Right cardiac atrium (tissue), 5 donors: Measurements from ENCODE around the gene ATP12A. TPM values are rescaled to one million over a fixed set of nuclear protein-coding genes. Genes with fewer than 3 reads are reported as not detected.
A peak's percentile ranks its signal among the peaks of the same experiment; 100 is the strongest.

ENCODE experiments used
- ATAC-seq, 2 donors: fragments of 200-7000 bp; cut with Tn5 transposase; one replicate each; pipeline versions ENCODE4 v1.8.0 to v1.9.1; 2020; ENCODE audit warnings: moderate library complexity in 2 of 2, mild to moderate bottlenecking in 1 of 2
- DNase-seq, 3 donors: peaks; one replicate each; pipeline ENCODE4 v3.0.0-alpha.2; 2020
- H3K27ac ChIP-seq: one replicate; pipeline ENCODE4 v1.5.1; 2013; ENCODE audit warnings: mild to moderate bottlenecking, low read length, control low read depth, moderate library complexity
- H3K27me3 ChIP-seq: one replicate; pipeline ENCODE4 v1.6.1; 2013; ENCODE audit not compliant: control insufficient read depth, insufficient read depth
- H3K4me1 ChIP-seq: one replicate; pipeline ENCODE4 v1.6.1; 2013; ENCODE audit warnings: low read length; ENCODE audit not compliant: control insufficient read depth, insufficient read depth
- H3K4me3 ChIP-seq: one replicate; pipeline ENCODE4 v1.5.1; 2013; ENCODE audit warnings: low read length, control low read depth
- H3K9me3 ChIP-seq: one replicate; pipeline ENCODE4 v1.6.1; 2013; ENCODE audit warnings: low read length; ENCODE audit not compliant: control insufficient read depth
- WGBS: extraction: QIAGEN DNeasy Blood & Tissue Kit; methylation state at CpG from one replicate; pipeline ENCODE4 v1.1.7; 2013; 5-methylcytosine and 5-hydroxymethylcytosine counted together
- intact Hi-C, 4 donors: fragments of 100-400 bp; cut with DNase I; formaldehyde crosslinking; loops; one replicate each; pipeline versions ENCODE4 v1.11.0 to v1.14.0; 2022 to 2023
- polyA plus RNA-seq: library from polyadenylated mRNA; stranded (reverse); fragments of 200-250 nt; gene quantifications from one replicate; pipeline ENCODE4 v1.2.3, GENCODE V29; 2013
- total RNA-seq, 4 donors: library from RNA; stranded (reverse); fragmentation: NEBNext Ultra II Directional; extraction: Animal tissue kit (Norgen Biotek cat#: 25700); gene quantifications; one replicate each; pipeline ENCODE4 v1.2.1, GENCODE V29; 2021
- donor health status: healthy with polysubstance abuse.
- donor health status: DM: no; HTN: yes; CAD: no.
- donor health status: DM: no; HTN: no; CAD: no.
- donor health status: DM: no; HTN: yes; CAD: no; lungs with severe emphysema.
- donor health status: DM: yes; HTN: yes; CAD: no.

Gene ATP12A
- total and polyA plus RNA-seq, 5 donors, result not detected

- intact Hi-C loops, result no loop called here
- Histone ChIP-seq H3K9me3 (no peaks in the 10 kb centered on the region), H3K27ac (no peak overlapping the region), H3K4me1 (no peaks in the 10 kb centered on the region), H3K27me3 (no peaks in the 10 kb centered on the region), H3K4me3 (no peak overlapping the region)
- 76% methylated on average over 6 of the region's 6 CpGs for WGBS
- DNase-seq (no peak), ATAC-seq (no peak)
Measured at GRCh38 chr13:24737042-24737441, 56.8 kb downstream of the ATP12A start.

GRCh38 chr13:24738366-24738847 is 58.2 kb downstream of the ATP12A start:
- intact Hi-C loops, result no loop called here
- no peaks in the 10 kb centered on the region for H3K27me3 ChIP-seq
- no peaks in the 10 kb centered on the region for H3K9me3 ChIP-seq
- no peak for DNase-seq
- 97% methylated on average over 5 of the region's 5 CpGs for WGBS
- H3K4me3 ChIP-seq, result no peak overlapping the region
- ATAC-seq, result no peak
- H3K4me1 ChIP-seq, result no peaks in the 10 kb centered on the region
- H3K27ac ChIP-seq, result no peak overlapping the region

- H3K9me3 ChIP-seq, result no peaks in the 10 kb centered on the region
- H3K4me3 ChIP-seq, result no peak overlapping the region
- H3K27ac ChIP-seq, result no peak overlapping the region
- WGBS, result 96% methylated on average over 12 of the region's 12 CpGs
- DNase-seq (no peak), ATAC-seq (no peak)
- intact Hi-C loops, result no loop called here
- H3K27me3 ChIP-seq, result no peaks in the 10 kb centered on the region
- no peaks in the 10 kb centered on the region for H3K4me1 ChIP-seq
Measured at GRCh38 chr13:24740014-24740890, 60.0 kb downstream of the ATP12A start.

GRCh38 chr13:24741016-24741662 is 60.9 kb downstream of the ATP12A start:
- DNase-seq, result no peak
- WGBS, result 86% methylated on average over 11 of the region's 11 CpGs
- no peak overlapping the region for H3K4me3 ChIP-seq
- no peaks in the 10 kb centered on the region for H3K4me1 ChIP-seq
- no peak overlapping the region for H3K27ac ChIP-seq
- ATAC-seq, result no peak
- no peaks in the 10 kb centered on the region for H3K9me3 ChIP-seq
- intact Hi-C loops, result no loop called here
- no peaks in the 10 kb centered on the region for H3K27me3 ChIP-seq

GRCh38 chr13:24741791-24742190 is 61.6 kb downstream of the ATP12A start:
- ATAC-seq (peak; percentile 11 to 43), DNase-seq (peak in 1 of 3 donors; percentile 43)
- Histone ChIP-seq H3K9me3 (no peaks in the 10 kb centered on the region), H3K27me3 (no peaks in the 10 kb centered on the region), H3K4me1 (no peaks in the 10 kb centered on the region), H3K4me3 (no peak overlapping the region), H3K27ac (no peak overlapping the region)
- intact Hi-C loops, result no loop called here
- WGBS, result 58% methylated on average over 8 of the region's 8 CpGs

- Histone ChIP-seq H3K4me1 (no peaks in the 10 kb centered on the region), H3K27me3 (no peaks in the 10 kb centered on the region), H3K9me3 (no peaks in the 10 kb centered on the region), H3K27ac (no peak overlapping the region), H3K4me3 (no peak overlapping the region)
- 20% methylated on average over 6 of the region's 6 CpGs for WGBS
- DNase-seq, result peak in 1 of 3 donors; percentile 51
- intact Hi-C loops, result no loop called here
- peak in 1 of 2 donors; percentile 59 for ATAC-seq
Measured at GRCh38 chr13:24742294-24742693, 62.1 kb downstream of the ATP12A start.

- H3K27ac ChIP-seq, result no peak overlapping the region
- no peaks in the 10 kb centered on the region for H3K27me3 ChIP-seq
- no peak for DNase-seq
- intact Hi-C loops, result no loop called here
- no peak for ATAC-seq
- H3K4me3 ChIP-seq, result no peak overlapping the region
- no peaks in the 10 kb centered on the region for H3K9me3 ChIP-seq
- H3K4me1 ChIP-seq, result no peaks in the 10 kb centered on the region
- WGBS, result 66% methylated on average over 4 of the region's 4 CpGs
Measured at GRCh38 chr13:24742977-24743376, 62.8 kb downstream of the ATP12A start.

- ATAC-seq, result no peak
- intact Hi-C loops, result no loop called here
- no peaks in the 10 kb centered on the region for H3K27me3 ChIP-seq
Measured at GRCh38 chr13:24744247-24744646, 64.0 kb downstream of the ATP12A start.

GRCh38 chr13:24745516-24745860 is 65.3 kb downstream of the ATP12A start:
- H3K27me3 ChIP-seq, result no peaks in the 10 kb centered on the region
- H3K9me3 ChIP-seq, result no peaks in the 10 kb centered on the region
- H3K27ac ChIP-seq, result no peak overlapping the region
- H3K4me1 ChIP-seq, result no peaks in the 10 kb centered on the region
- H3K4me3 ChIP-seq, result no peak overlapping the region
- ATAC-seq, result no peak
- intact Hi-C loops, result no loop called here
- 48% methylated on average over 24 of the region's 24 CpGs for WGBS
- DNase-seq, result no peak

More at GRCh38 chr13:24744247-24744646, 64.0 kb downstream of the ATP12A start:
- WGBS, result 65% methylated on average over 6 of the region's 6 CpGs
- no peak overlapping the region for H3K27ac ChIP-seq
- H3K4me1 ChIP-seq, result no peaks in the 10 kb centered on the region
- H3K9me3 ChIP-seq, result no peaks in the 10 kb centered on the region
- no peak overlapping the region for H3K4me3 ChIP-seq
- DNase-seq, result no peak

GRCh38 chr13:24745861-24746617 is 65.8 kb downstream of the ATP12A start:
- 6% methylated on average over 70 of the region's 70 CpGs for WGBS

More at GRCh38 chr13:24745861-24746617, 65.8 kb downstream of the ATP12A start:
- no peaks in the 10 kb centered on the region for H3K27me3 ChIP-seq
- H3K4me3 ChIP-seq, result no peak overlapping the region
- no peaks in the 10 kb centered on the region for H3K9me3 ChIP-seq
- no peaks in the 10 kb centered on the region for H3K4me1 ChIP-seq
- DNase-seq (peak in 1 of 3 donors; percentile 47), ATAC-seq (no peak)
- no peak overlapping the region for H3K27ac ChIP-seq
- intact Hi-C loops, result no loop called here
